ENCODE measurements around the gene ATP8A2.

The ATP8A2 gene

GRCh38 chr13:25722893-25723292, 351.1 kb downstream of the ATP8A2 start:
- in situ Hi-C loops (cut with HindIII; ENCODE audit: low sequenced_read_pairs) = no loop called here
- no peak for TF ChIP-seq CTCF (IDR thresholded peaks at IDR 0.05; ENCODE audit: low read depth, low read length)
- no peak overlapping the region for H3K4me3 ChIP-seq (ENCODE audit: low read depth, low read length)
- no peak for DNase-seq (ENCODE audit: low read depth, low spot score)

- in situ Hi-C loops (cut with HindIII; ENCODE audit: low sequenced_read_pairs) = no loop called here
- no peak for TF ChIP-seq CTCF (IDR thresholded peaks at IDR 0.05; ENCODE audit: low read depth, low read length)
- no peak for DNase-seq (ENCODE audit: low read depth, low spot score)
- no peak overlapping the region for H3K4me3 ChIP-seq (ENCODE audit: low read depth, low read length)
These were observed 353.3 kb downstream of the ATP8A2 start for GRCh38 chr13:25725104-25725503.

GRCh38 chr13:25727250-25727649, 355.5 kb downstream of the ATP8A2 start:
- H3K4me3 ChIP-seq (ENCODE audit: low read depth, low read length) = no peak overlapping the region
- TF ChIP-seq CTCF (IDR thresholded peaks at IDR 0.05; ENCODE audit: low read depth, low read length) = no peak
- no peak for DNase-seq (ENCODE audit: low read depth, low spot score)
- in situ Hi-C loops (cut with HindIII; ENCODE audit: low sequenced_read_pairs) = no loop called here

GRCh38 chr13:25727810-25728209, 356.0 kb downstream of the ATP8A2 start:
- DNase-seq (ENCODE audit: low read depth, low spot score) = no peak
- no peak for TF ChIP-seq CTCF (IDR thresholded peaks at IDR 0.05; ENCODE audit: low read depth, low read length)
- in situ Hi-C loops (cut with HindIII; ENCODE audit: low sequenced_read_pairs) = no loop called here
- no peak overlapping the region for H3K4me3 ChIP-seq (ENCODE audit: low read depth, low read length)

- in situ Hi-C loops (cut with HindIII; ENCODE audit: low sequenced_read_pairs) = no loop called here
- no peak for DNase-seq (ENCODE audit: low read depth, low spot score)
- no peak overlapping the region for H3K4me3 ChIP-seq (ENCODE audit: low read depth, low read length)
These were observed 357.4 kb downstream of the ATP8A2 start for GRCh38 chr13:25729201-25729600.

GRCh38 chr13:25731037-25731436, 359.3 kb downstream of the ATP8A2 start:
- DNase-seq (ENCODE audit: low read depth, low spot score) = no peak
- no peak for TF ChIP-seq CTCF (IDR thresholded peaks at IDR 0.05; ENCODE audit: low read depth, low read length)

More at GRCh38 chr13:25729201-25729600, 357.4 kb downstream of the ATP8A2 start:
- TF ChIP-seq CTCF (IDR thresholded peaks at IDR 0.05; ENCODE audit: low read depth, low read length) = no peak

GRCh38 chr13:25731536-25731935, 359.8 kb downstream of the ATP8A2 start:
- H3K4me3 ChIP-seq (ENCODE audit: low read depth, low read length) = no peak overlapping the region
- in situ Hi-C loops (cut with HindIII; ENCODE audit: low sequenced_read_pairs) = no loop called here
- DNase-seq (ENCODE audit: low read depth, low spot score) = no peak
- no peak for TF ChIP-seq CTCF (IDR thresholded peaks at IDR 0.05; ENCODE audit: low read depth, low read length)

More at GRCh38 chr13:25731037-25731436, 359.3 kb downstream of the ATP8A2 start:
- H3K4me3 ChIP-seq (ENCODE audit: low read depth, low read length) = no peak overlapping the region
- in situ Hi-C loops (cut with HindIII; ENCODE audit: low sequenced_read_pairs) = no loop called here
